Heart left ventricle (tissue), 16 donors: Measurements from ENCODE around the gene CPA5. TPM values are rescaled to one million over a fixed set of nuclear protein-coding genes. Genes with fewer than 3 reads are reported as not detected.
A peak's percentile ranks its signal among the peaks of the same experiment; 100 is the strongest.

Source experiments
- ATAC-seq, 4 donors: fragments of 200-7000 bp; cut with Tn5 transposase; one replicate each; pipeline ENCODE4 v1.9.1; 2020 to 2022; ENCODE audit warnings: moderate library complexity in 4 of 4, mild to moderate bottlenecking in 3 of 4, moderate number of reproducible peaks in 1 of 4
- DNase-seq, 5 donors: peaks; one replicate each; pipeline ENCODE4 v3.0.0-alpha.2; 2020
- H3K27ac ChIP-seq, 12 donors: fragments of 200-600 bp; sonication (generic) in 4 of 12; one replicate each; pipeline versions ENCODE4 v1.5.0 to v1.8.0; 2016 to 2022; ENCODE audit warnings: mild to moderate bottlenecking in 2 of 12
- H3K27me3 ChIP-seq, 9 donors: fragments of 200-600 bp; sonication (generic) in 2 of 9; one replicate each; pipeline versions ENCODE4 v1.5.1 to v1.8.0; 2016 to 2022; ENCODE audit warnings: mild to moderate bottlenecking in 3 of 9
- H3K36me3 ChIP-seq, 9 donors: fragments of 200-600 bp; sonication (generic) in 2 of 9; one replicate each; pipeline versions ENCODE4 v1.5.0 to v1.8.0; 2018 to 2022; ENCODE audit warnings: mild to moderate bottlenecking in 2 of 9
- H3K4me1 ChIP-seq, 12 donors: fragments of 200-600 bp; sonication (generic) in 4 of 12; one replicate each; pipeline versions ENCODE4 v1.5.0 to v1.8.0; 2016 to 2022; ENCODE audit warnings: mild to moderate bottlenecking in 3 of 12
- H3K4me3 ChIP-seq, 12 donors: fragments of 200-600 bp; sonication (generic) in 4 of 12; one replicate each; pipeline versions ENCODE4 v1.5.0 to v1.8.0; 2017 to 2022; ENCODE audit warnings: mild to moderate bottlenecking in 9 of 12, moderate library complexity in 4 of 12
- H3K9me3 ChIP-seq, 12 donors: fragments of 200-600 bp; sonication (generic) in 4 of 12; one replicate each; pipeline versions ENCODE4 v1.5.0 to v1.8.0; 2016 to 2022; ENCODE audit warnings: mild to moderate bottlenecking in 1 of 12
- CTCF ChIP-seq, 12 donors: fragments of 200-600 bp; sonication (generic) in 4 of 12; IDR thresholded peaks; one replicate each; pipeline versions ENCODE4 v1.5.0 to v1.8.0; 2018 to 2022; ENCODE audit warnings: antibody characterized with exemption in 12 of 12, mild to moderate bottlenecking in 5 of 12
- POLR2A ChIP-seq, 2 donors: fragments of 450-650 bp; IDR thresholded peaks; one replicate each; pipeline ENCODE4 v1.6.1; 2017; ENCODE audit warnings: antibody characterized with exemption in 2 of 2, mild to moderate bottlenecking in 2 of 2, moderate library complexity in 2 of 2
- WGBS, 4 donors: extraction: QIAGEN DNeasy Blood & Tissue Kit in 2 of 4; methylation state at CpG; one replicate each; pipeline versions ENCODE4 v1.1.5 to v1.1.7; 2013 to 2018; 5-methylcytosine and 5-hydroxymethylcytosine counted together
- intact Hi-C, 10 donors: fragments of 100-400 bp; cut with DNase I; formaldehyde crosslinking; loops; one replicate each; pipeline versions ENCODE4 v1.11.1 to v1.14.2; 2022
- polyA plus RNA-seq, 2 donors: library from polyadenylated mRNA; stranded (reverse); fragments of 200-250 nt; gene quantifications; one replicate each; pipeline ENCODE4 v1.2.3, GENCODE V29; 2013
- total RNA-seq, 9 donors: library from RNA; depleted of rRNA in 2 of 9; stranded (reverse); fragments of >200 nt in 2 of 9; fragmentation: NEBNext Ultra II Directional in 3 of 9; extraction: Animal tissue kit (Norgen Biotek cat#: 25700) in 3 of 9; gene quantifications; one replicate each; pipeline versions ENCODE4 v1.1.0 to v1.2.4, GENCODE V29; 2016 to 2023
- donor health status: ischemic (EF 13 %, LVEDD 7.1; RV severe dilation, severe dysfunction).
- donor health status: healthy with polysubstance abuse.
- donor health status: DM: no; HTN: yes; CAD: no.
- donor health status: DM: no; HTN: no; CAD: no.
- donor health status: ischemic (EF 25% LVEDD 6.9; RV normal size, moderate dysfunction).
- donor health status: ischemic (EF 25% LVEDD 5.7; RV mildly dilated, moderate dysfunction).
- donor health status: healthy.
- donor health status: DM: yes; HTN: yes; CAD: no.
- donor health status: ischemic (EF 35%, LVEDD 5.7; RV mildly dilated, moderate dysfunction).
- donor health status: nonischemic (EF 11% LVEDD 7.7; RV severe dilation, severe dysfunction).
- donor health status: DM: yes; HTN: yes; CAD: no.
- donor health status: PGD.
- donor health status: ischemic (EF 29% LVEDD 5.4; RV normal size, mild dysfunction).
- donor health status: nonischemic (EF 23%, LVEDD 6.1; RV moderate dilation, normal function).

CPA5 gene
- total and polyA plus RNA-seq, 11 donors, result not detected

- no peaks in the 10 kb centered on the region for H3K36me3 ChIP-seq
- H3K9me3 ChIP-seq, result peaks cover 0 to 4% (median 0%) of the 10 kb centered on the region in 12 donors
- H3K27me3 ChIP-seq, result no peaks in the 10 kb centered on the region
- H3K27ac ChIP-seq, result no peak overlapping the region
- TF ChIP-seq POLR2A (IDR thresholded peaks at IDR 0.05) (no peak), CTCF (IDR thresholded peaks at IDR 0.05) (no peak)
- intact Hi-C loops, result loop anchor here in 1 of 10 donors (10.0 kb wide), 1 partner anchor 62 kb away; no protein-coding TSS in a partner anchor
- H3K4me3 ChIP-seq, result no peak overlapping the region
- ATAC-seq (no peak), DNase-seq (no peak)
- H3K4me1 ChIP-seq, result peaks cover 0 to under 1% (median 0%) of the 10 kb centered on the region in 12 donors
- 90 to 95% (median 92%) methylated on average over 3 of the region's 3 CpGs for WGBS, 4 donors
These were observed 42.7 kb downstream of the CPA5 start for GRCh38 chr7:130387306-130387627.

- peaks cover 0 to 4% (median 0%) of the 10 kb centered on the region in 12 donors for H3K9me3 ChIP-seq
- DNase-seq (no peak), ATAC-seq (peak in 1 of 4 donors; percentile 38)
- no peaks in the 10 kb centered on the region for H3K27me3 ChIP-seq
- H3K4me1 ChIP-seq, result peaks cover 0 to 6% (median under 1%) of the 10 kb centered on the region in 12 donors
- no peak overlapping the region for H3K4me3 ChIP-seq
- intact Hi-C loops, result loop anchor here in 1 of 10 donors (10.0 kb wide), 1 partner anchor 63 kb away; no protein-coding TSS in a partner anchor
- no peak overlapping the region for H3K27ac ChIP-seq
- no peak for TF ChIP-seq POLR2A (IDR thresholded peaks at IDR 0.05)
- no peak for TF ChIP-seq CTCF (IDR thresholded peaks at IDR 0.05)
- 77 to 90% (median 87%) methylated on average over 9 to 12 of the region's 12 CpGs for WGBS, 4 donors
- no peaks in the 10 kb centered on the region for H3K36me3 ChIP-seq
These were observed 43.2 kb downstream of the CPA5 start for GRCh38 chr7:130387628-130388403.

GRCh38 chr7:130388671-130389070, 44.1 kb downstream of the CPA5 start:
- no peak for DNase-seq
- TF ChIP-seq CTCF (IDR thresholded peaks at IDR 0.05), result no peak
- no peak for TF ChIP-seq POLR2A (IDR thresholded peaks at IDR 0.05)
- no peak for ATAC-seq
- intact Hi-C loops, result loop anchor here in 1 of 10 donors (10.0 kb wide), 1 partner anchor 64 kb away; no protein-coding TSS in a partner anchor
- 73 to 99% (median 94%) methylated on average over 2 of the region's 2 CpGs for WGBS, 4 donors
- Histone ChIP-seq H3K27ac (no peak overlapping the region), H3K27me3 (no peaks in the 10 kb centered on the region), H3K4me3 (no peak overlapping the region), H3K4me1 (peaks cover 0 to 14% (median 4%) of the 10 kb centered on the region in 12 donors), H3K9me3 (peaks cover 0 to 4% (median 0%) of the 10 kb centered on the region in 12 donors), H3K36me3 (no peaks in the 10 kb centered on the region)

- Histone ChIP-seq H3K9me3 (peaks cover 0 to 4% (median 0%) of the 10 kb centered on the region in 12 donors), H3K4me1 (peaks cover 0 to 14% (median 6%) of the 10 kb centered on the region in 12 donors), H3K36me3 (no peaks in the 10 kb centered on the region), H3K4me3 (no peak overlapping the region), H3K27me3 (no peaks in the 10 kb centered on the region), H3K27ac (no peak overlapping the region)
- TF ChIP-seq CTCF (IDR thresholded peaks at IDR 0.05) (no peak), POLR2A (IDR thresholded peaks at IDR 0.05) (no peak)
- no peak for DNase-seq
- intact Hi-C loops, result no loop called here
- ATAC-seq, result no peak
- 99 to 100% (median 99%) methylated on average over 1 of the region's 1 CpG for WGBS, 4 donors
These were observed 45.9 kb downstream of the CPA5 start for GRCh38 chr7:130390486-130390885.
